CD8-positive, alpha-beta memory T cell (primary cell): Measurements from ENCODE around the gene PALD1. TPM values are rescaled to one million over a fixed set of nuclear protein-coding genes. Genes with fewer than 3 reads are reported as not detected.

ENCODE experiments used
- CTCF ChIA-PET: fragments of 350-600 bp; sonication (Branson Sonifier 250); formaldehyde crosslinking; loops from one replicate; lab custom pipeline; 2021; ENCODE audit warnings: antibody characterized with exemption; lab: Charles Lee
- POLR2A ChIA-PET: fragments of 350-600 bp; sonication (Branson Sonifier 250); formaldehyde crosslinking; loops from one replicate; lab custom pipeline; 2021; ENCODE audit warnings: antibody characterized with exemption; lab: Charles Lee
- DNase-seq, 5 donors: peaks; one replicate each; pipeline versions ENCODE4 v3.0.0 to v3.0.0-alpha.2; 2020 to 2022; ENCODE audit warnings: mixed read lengths in 1 of 5
- H3K27ac ChIP-seq: one replicate; pipeline ENCODE4 v1.7.0; 2013; ENCODE audit warnings: low read depth, mild to moderate bottlenecking, low read length, moderate library complexity
- H3K27me3 ChIP-seq: 2 replicates; pipeline ENCODE4 v1.7.0; 2013; ENCODE audit warnings: low read length, mild to moderate bottlenecking; ENCODE audit not compliant: insufficient read depth, poor library complexity, severe bottlenecking
- H3K36me3 ChIP-seq: 2 replicates; pipeline ENCODE4 v1.7.0; 2013; ENCODE audit warnings: mild to moderate bottlenecking, low read length, moderate library complexity; ENCODE audit not compliant: insufficient read depth
- H3K4me1 ChIP-seq: 2 replicates; pipeline ENCODE4 v1.7.0; 2013; ENCODE audit warnings: mild to moderate bottlenecking, low read length, moderate library complexity; ENCODE audit not compliant: insufficient read depth
- H3K4me3 ChIP-seq: 2 replicates; pipeline ENCODE4 v1.7.0; 2013; ENCODE audit warnings: mild to moderate bottlenecking, low read length
- H3K9me3 ChIP-seq: 2 replicates; pipeline ENCODE4 v1.7.0; 2013; ENCODE audit warnings: mild to moderate bottlenecking, low read length
- H3K27ac Mint-ChIP-seq, 8 donors: one replicate each; pipeline ENCODE4 v1.8.0; 2020 to 2021; ENCODE audit warnings: mixed read lengths in 8 of 8, mild to moderate bottlenecking in 6 of 8, inconsistent platforms in 3 of 8, moderate library complexity in 3 of 8
- H3K27me3 Mint-ChIP-seq, 2 donors: one replicate each; pipeline ENCODE4 v1.8.0; 2020 to 2021; ENCODE audit warnings: mixed read lengths in 2 of 2, mild to moderate bottlenecking in 1 of 2, moderate library complexity in 1 of 2
- H3K36me3 Mint-ChIP-seq, 3 donors: one replicate each; pipeline ENCODE4 v1.8.0; 2020 to 2021; ENCODE audit warnings: mixed read lengths in 3 of 3, inconsistent platforms in 1 of 3, mild to moderate bottlenecking in 1 of 3
- H3K4me1 Mint-ChIP-seq, 3 donors: one replicate each; pipeline ENCODE4 v1.8.0; 2020 to 2021; ENCODE audit warnings: mixed read lengths in 3 of 3, inconsistent platforms in 1 of 3, mild to moderate bottlenecking in 1 of 3
- H3K4me3 Mint-ChIP-seq, 7 donors: one replicate each; pipeline ENCODE4 v1.8.0; 2020 to 2021; ENCODE audit warnings: mixed read lengths in 7 of 7, mild to moderate bottlenecking in 6 of 7, moderate library complexity in 4 of 7, inconsistent platforms in 2 of 7
- H3K9me3 Mint-ChIP-seq, 5 donors: one replicate each; pipeline ENCODE4 v1.8.0; 2020 to 2022; ENCODE audit warnings: mixed read lengths in 5 of 5, mild to moderate bottlenecking in 3 of 5, moderate library complexity in 2 of 5, inconsistent platforms in 1 of 5
- polyA plus RNA-seq: library from polyadenylated mRNA; unstranded; fragments of 300-500 nt; fragmentation: Illumina TruSeq; gene quantifications from one replicate; pipeline ENCODE4 v1.2.3, GENCODE V29; 2021
- total RNA-seq, 2 experiments: library from RNA; stranded (reverse); gene quantifications; one replicate each; pipeline ENCODE4 v1.2.3, GENCODE V29; 2021

The PALD1 gene
- under 1 TPM; 0.20 to 0.29 TPM for total RNA-seq
- polyA plus RNA-seq = not detected

DNA sequence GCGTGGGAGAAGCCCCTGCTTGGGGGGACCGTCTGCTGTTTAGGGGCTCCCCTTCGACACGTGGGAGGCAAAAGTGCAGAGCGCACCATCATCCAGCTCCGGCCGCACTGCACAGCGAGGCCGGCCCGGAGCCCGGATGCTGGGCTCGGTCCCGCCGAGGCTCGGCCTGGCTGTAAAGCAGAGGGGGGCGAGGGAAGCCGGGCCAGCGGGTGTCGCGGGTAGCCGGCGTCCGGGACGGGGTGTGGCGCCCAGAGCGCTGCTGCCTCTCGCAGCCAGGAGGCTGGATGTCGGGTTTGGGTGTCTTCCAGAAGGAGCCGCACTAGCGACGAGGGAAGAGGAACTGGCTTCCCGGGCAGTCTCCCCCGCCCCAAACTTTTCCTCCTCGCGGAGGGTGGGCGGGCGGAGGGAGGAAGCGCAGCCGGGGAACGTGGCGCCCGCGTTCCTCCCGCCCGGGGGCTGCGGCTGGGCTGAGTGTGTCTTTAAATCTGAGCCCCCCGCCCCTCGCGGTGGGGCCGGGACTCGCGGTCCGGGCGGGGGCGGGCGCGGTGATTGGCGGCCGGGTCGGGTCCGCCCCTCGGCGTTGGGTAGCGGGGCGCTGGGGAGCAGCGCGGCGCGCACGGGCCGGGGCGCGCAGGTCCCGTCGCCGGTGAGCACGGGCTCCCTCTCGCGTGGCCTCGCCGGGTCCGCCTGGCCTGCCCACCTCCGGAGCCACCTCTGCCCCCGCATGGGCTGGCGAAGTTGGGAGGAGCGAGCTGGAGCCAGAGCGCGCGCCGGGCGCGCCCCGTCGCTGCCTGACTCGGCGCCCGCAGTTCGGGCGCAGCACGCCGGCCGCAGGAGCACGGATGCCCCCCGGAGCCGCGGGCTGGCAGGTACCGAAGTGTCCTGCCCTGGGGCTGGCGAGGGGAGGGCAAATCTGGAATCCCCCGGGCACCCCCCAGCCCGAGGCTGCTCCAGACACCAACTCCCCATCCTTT is at the start of gene PALD1:
TSS of gene PALD1 (plus strand) at position 577 of the 974 bp plus-strand sequence. CDS start 47,185 bp downstream, outside the sequence.
- CTCF ChIA-PET = no interaction called here
- H3K4me1 Mint-ChIP-seq = peaks cover 33 to 52% (median 39%) of the 10 kb centered on the region in 3 donors
- no peak within 1 kb of the TSS for H3K27ac ChIP-seq

GRCh38 chr10:70430493-70431445 is 47.8 kb upstream of the PALD1 start:
- Histone ChIP-seq H3K36me3 (peaks cover 6% of the 10 kb centered on the region), H3K9me3 (no peaks in the 10 kb centered on the region), H3K4me3 (no peak overlapping the region), H3K27ac (no peak overlapping the region), H3K4me1 (peaks cover 28% of the 10 kb centered on the region), H3K27me3 (no peaks in the 10 kb centered on the region)
- Mint-ChIP-seq H3K36me3 (peaks cover 0 to 37% (median 9%) of the 10 kb centered on the region in 3 donors), H3K27me3 (no peaks in the 10 kb centered on the region), H3K27ac (peak overlapping the region in 1 of 8 donors; percentile 84), H3K4me3 (no peak overlapping the region), H3K4me1 (peaks cover 19 to 25% (median 24%) of the 10 kb centered on the region in 3 donors), H3K9me3 (no peaks in the 10 kb centered on the region)
- no peak for DNase-seq
- ChIA-PET CTCF (no interaction called here), POLR2A (interaction anchor here (0.5 kb wide), 1 partner anchor 33 kb away, joined by 3 read pairs; no protein-coding TSS in a partner anchor)

More for the DNA sequence above, at the start of gene PALD1:
- Histone ChIP-seq H3K9me3 (no peaks in the 10 kb centered on the region), H3K4me3 (peak within 1 kb of the TSS; percentile 39), H3K27me3 (peaks cover 8% of the 10 kb centered on the region), H3K4me1 (peaks cover 39% of the 10 kb centered on the region), H3K36me3 (no peaks in the 10 kb centered on the region)
- peak within 1 kb of the TSS; percentile 67 to 90 (median 81) for H3K4me3 Mint-ChIP-seq
- no peaks in the 10 kb centered on the region for H3K36me3 Mint-ChIP-seq
- H3K27ac Mint-ChIP-seq = peak within 1 kb of the TSS in 7 of 8 donors; percentile 25 to 80 (median 41)
- peak in 3 of 5 donors; percentile 14 to 43 (median 16) for DNase-seq
- POLR2A ChIA-PET = no interaction called here
- peaks cover 17 to 31% of the 10 kb centered on the region in 2 donors for H3K27me3 Mint-ChIP-seq
- H3K9me3 Mint-ChIP-seq = no peaks in the 10 kb centered on the region

DNA sequence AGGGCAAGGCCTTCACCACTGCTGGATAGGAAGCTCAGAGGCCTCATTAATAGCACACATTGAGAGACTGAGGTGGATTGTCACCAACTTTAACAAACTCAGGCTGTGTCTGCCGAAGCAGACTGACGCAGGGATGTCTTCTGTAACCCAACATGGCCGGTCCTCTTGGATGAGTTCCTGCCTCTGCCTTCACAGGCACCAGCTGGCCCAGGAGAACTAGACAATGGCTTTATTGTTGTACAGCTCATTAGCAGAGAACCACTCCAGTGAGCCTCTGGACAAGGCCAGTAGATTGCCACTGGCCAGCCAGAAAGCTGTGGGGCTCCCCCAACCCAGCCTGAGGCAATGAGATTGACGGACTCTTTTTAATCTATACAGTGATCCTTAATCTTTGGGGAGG is 46.5 kb upstream of the PALD1 start:
- ChIA-PET CTCF (no interaction called here), POLR2A (no interaction called here)
- Mint-ChIP-seq H3K4me3 (peak overlapping the region in 2 of 7 donors; percentile 67 to 72), H3K4me1 (peaks cover 19 to 25% (median 24%) of the 10 kb centered on the region in 3 donors), H3K9me3 (no peaks in the 10 kb centered on the region), H3K36me3 (peaks cover 0 to 26% (median 9%) of the 10 kb centered on the region in 3 donors), H3K27me3 (no peaks in the 10 kb centered on the region), H3K27ac (peak overlapping the region in 4 of 8 donors; percentile 50 to 88 (median 71))
- Histone ChIP-seq H3K4me1 (peaks cover 28% of the 10 kb centered on the region), H3K27ac (no peak overlapping the region), H3K36me3 (no peaks in the 10 kb centered on the region), H3K27me3 (no peaks in the 10 kb centered on the region), H3K4me3 (no peak overlapping the region), H3K9me3 (no peaks in the 10 kb centered on the region)
- no peak for DNase-seq

- Histone ChIP-seq H3K9me3 (no peaks in the 10 kb centered on the region), H3K4me3 (peak overlapping the region; percentile 61), H3K27ac (no peak overlapping the region), H3K4me1 (peaks cover 28% of the 10 kb centered on the region), H3K27me3 (no peaks in the 10 kb centered on the region), H3K36me3 (no peaks in the 10 kb centered on the region)
- peak overlapping the region in 7 of 8 donors; percentile 11 to 89 (median 68) for H3K27ac Mint-ChIP-seq
- no peaks in the 10 kb centered on the region for H3K27me3 Mint-ChIP-seq
- POLR2A ChIA-PET = interaction anchor here (0.9 kb wide), 1 partner anchor 10 kb away, joined by 3 read pairs; no protein-coding TSS in a partner anchor
- H3K9me3 Mint-ChIP-seq = no peaks in the 10 kb centered on the region
- CTCF ChIA-PET = interaction anchor here (0.8 to 1.7 kb wide), 2 partner anchors 19 to 68 kb away, joined by 3 to 4 read pairs; no protein-coding TSS in a partner anchor
- peaks cover 19 to 25% (median 24%) of the 10 kb centered on the region in 3 donors for H3K4me1 Mint-ChIP-seq
- H3K4me3 Mint-ChIP-seq = peak overlapping the region in 5 of 7 donors; percentile 45 to 80 (median 68)
- no peak for DNase-seq
- peaks cover 0 to 20% (median 9%) of the 10 kb centered on the region in 3 donors for H3K36me3 Mint-ChIP-seq
These were observed 45.9 kb upstream of the PALD1 start for GRCh38 chr10:70432561-70433263.

DNA sequence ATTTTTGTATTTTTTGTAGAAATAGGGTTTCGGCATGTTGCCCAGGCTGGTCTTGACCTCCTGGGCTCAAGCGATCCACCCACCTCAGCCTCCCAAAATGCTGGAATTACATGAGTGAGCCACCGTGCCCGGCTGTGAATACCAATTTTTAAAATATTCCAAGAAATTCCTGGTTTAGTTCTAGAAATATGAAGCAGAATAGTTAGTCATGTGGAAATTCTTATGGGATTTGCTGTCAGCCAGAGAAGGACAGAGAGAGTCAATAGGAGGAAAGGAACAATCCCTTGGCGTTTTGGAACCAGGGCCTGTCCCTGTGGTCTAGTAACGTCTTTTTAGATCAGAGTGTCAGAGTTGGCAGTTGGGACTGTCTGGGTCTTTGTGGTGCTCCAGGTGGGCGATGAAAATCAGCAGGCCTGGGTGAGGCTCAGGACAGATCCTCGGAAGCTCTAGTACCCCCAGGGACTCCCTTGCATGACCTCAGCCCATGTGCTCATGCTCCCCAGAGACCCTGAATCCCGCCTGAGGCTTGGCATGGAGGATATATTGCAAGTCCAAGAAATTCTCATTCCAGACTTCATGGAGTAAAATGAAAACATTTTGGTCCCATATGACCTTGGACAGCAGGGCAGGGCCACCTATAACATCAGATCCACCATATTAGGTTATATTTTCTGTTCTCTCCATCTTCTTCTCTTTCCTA is 44.8 kb upstream of the PALD1 start:
- Histone ChIP-seq H3K27ac (no peak overlapping the region), H3K4me3 (no peak overlapping the region), H3K9me3 (no peaks in the 10 kb centered on the region), H3K27me3 (no peaks in the 10 kb centered on the region), H3K36me3 (no peaks in the 10 kb centered on the region), H3K4me1 (peaks cover 28% of the 10 kb centered on the region)
- Mint-ChIP-seq H3K4me1 (peaks cover 17 to 25% (median 24%) of the 10 kb centered on the region in 3 donors), H3K4me3 (peak overlapping the region in 1 of 7 donors; percentile 67), H3K27me3 (peaks cover 0 to 3% of the 10 kb centered on the region in 2 donors), H3K36me3 (peaks cover 0 to 11% (median 3%) of the 10 kb centered on the region in 3 donors), H3K9me3 (no peaks in the 10 kb centered on the region), H3K27ac (peak overlapping the region in 1 of 8 donors; percentile 47)
- ChIA-PET POLR2A (interaction anchor here (0.9 kb wide), 1 partner anchor 9 kb away, joined by 3 read pairs; no protein-coding TSS in a partner anchor), CTCF (interaction anchor here (0.8 to 1.7 kb wide), 2 partner anchors 20 to 69 kb away, joined by 3 to 4 read pairs; no protein-coding TSS in a partner anchor)
- DNase-seq = no peak

DNA sequence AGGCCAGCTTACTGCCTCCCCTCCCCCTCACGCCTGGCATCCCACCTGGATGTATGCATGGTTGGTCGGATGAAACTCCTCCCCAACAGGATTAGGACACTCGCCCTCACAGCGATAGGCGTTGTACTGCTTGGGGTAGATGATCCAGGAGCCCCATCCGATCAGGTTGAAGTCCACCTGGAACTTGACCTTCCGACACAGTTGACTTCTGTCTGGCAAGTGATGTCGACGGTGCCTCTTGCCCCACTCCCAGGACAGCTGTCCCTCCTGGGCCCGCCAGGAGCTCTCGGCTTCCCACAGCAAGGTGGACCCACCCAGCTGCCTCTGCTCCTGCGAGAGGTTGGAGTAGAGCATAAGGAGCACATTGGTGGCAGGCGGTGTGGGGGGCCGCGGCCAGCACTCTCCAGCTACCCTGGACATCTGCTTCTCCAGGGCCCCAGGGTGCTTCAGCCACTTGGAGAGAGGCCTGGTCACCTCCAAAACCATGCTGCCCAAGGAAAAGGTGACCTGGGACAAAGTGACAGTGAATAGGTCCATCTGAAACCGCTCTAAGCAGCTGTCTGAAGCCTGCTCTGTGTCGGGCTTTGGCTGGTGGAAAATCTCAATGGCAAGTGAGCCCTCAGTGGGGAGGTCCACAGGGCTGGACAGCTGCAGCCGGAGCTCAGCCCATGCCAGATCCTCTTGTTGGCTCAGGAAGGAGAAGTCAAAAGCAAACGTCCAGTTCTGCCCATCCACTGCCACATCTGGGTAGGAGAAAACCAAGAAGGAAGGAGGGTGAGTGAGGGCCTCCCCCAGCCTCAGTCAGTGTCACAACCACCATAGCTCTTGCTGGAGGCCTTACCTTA is 43.1 kb upstream of the PALD1 start:
- Histone ChIP-seq H3K27me3 (peaks cover 4% of the 10 kb centered on the region), H3K4me1 (peaks cover 29% of the 10 kb centered on the region), H3K4me3 (no peak overlapping the region), H3K27ac (no peak overlapping the region), H3K36me3 (no peaks in the 10 kb centered on the region), H3K9me3 (no peaks in the 10 kb centered on the region)
- CTCF ChIA-PET = no interaction called here
- H3K27me3 Mint-ChIP-seq = peaks cover 13 to 14% of the 10 kb centered on the region in 2 donors
- H3K4me1 Mint-ChIP-seq = peaks cover 20 to 32% (median 24%) of the 10 kb centered on the region in 3 donors
- no peaks in the 10 kb centered on the region for H3K9me3 Mint-ChIP-seq
- H3K27ac Mint-ChIP-seq = no peak overlapping the region
- DNase-seq = no peak
- POLR2A ChIA-PET = interaction anchor here (0.6 to 0.9 kb wide), 2 partner anchors 31 to 1313 kb away, joined by 3 to 4 read pairs; no protein-coding TSS in a partner anchor
- H3K36me3 Mint-ChIP-seq = no peaks in the 10 kb centered on the region
- H3K4me3 Mint-ChIP-seq = no peak overlapping the region
